ENCODE data around the gene EFCAB12. TPM values are rescaled to one million over a fixed set of nuclear protein-coding genes. Genes with fewer than 3 reads are reported as not detected.

The EFCAB12 gene
- total and polyA plus RNA-seq, 2 of the 8 experiments (the other 6 are each of a cell fraction or from before 2014, with no cell fraction given): 0.60 to 0.99 TPM

GRCh38 chr3:129389572-129389937 lies 38.9 kb downstream of the EFCAB12 start:
- H3K4me1 ChIP-seq (replicated peaks in 1 of 4; ENCODE audit: control insufficient read depth in 3 of 4, insufficient read depth in 4 of 4, low read length in 3 of 4): no peaks in the 10 kb centered on the region; a peak in 1 of 7 replicates
- H3K79me2 ChIP-seq (ENCODE audit: control insufficient read depth in 1 of 2, insufficient read depth in 2 of 2, low read length in 2 of 2): peaks cover 0 to 2% of the 10 kb centered on the region in 2 experiments; a peak in 1 of 4 replicates
- no peak overlapping the region for H3K23ac ChIP-seq (ENCODE audit: insufficient read length)
- H3K36me3 ChIP-seq (ENCODE audit: control insufficient read depth in 2 of 4, insufficient read depth in 4 of 4, low read length in 3 of 4): peaks cover 7 to 32% (median 23%) of the 10 kb centered on the region in 4 experiments; a peak in 6 of 8 replicates
- no peak overlapping the region for H3K18ac ChIP-seq (ENCODE audit: extremely low read depth, low read length)
- DNase-seq (ENCODE audit: low read depth in 1 of 2, low spot score in 2 of 2) (no peak), FAIRE-seq (no peak)
- CTCF ChIA-PET (ENCODE audit: partially characterized antibody): no interaction called here
- H2AFZ ChIP-seq (ENCODE audit: low read length): no peak overlapping the region
- no peaks in the 10 kb centered on the region for H3K27me3 ChIP-seq (replicated peaks in 1 of 4; ENCODE audit: control insufficient read depth in 3 of 4, extremely low read depth in 1 of 4, insufficient read depth in 3 of 4, low read length in 3 of 4)
- no peak overlapping the region for H3K4ac ChIP-seq (replicated peaks; ENCODE audit: insufficient read length, low read depth, low read length)
- H2BK12ac ChIP-seq (ENCODE audit: low read depth, low read length): no peak overlapping the region; the same call in 1 of the 2 replicates
- no peak overlapping the region for H2BK120ac ChIP-seq (replicated peaks; ENCODE audit: low read depth, low read length)
- H3K9me3 ChIP-seq (ENCODE audit: insufficient read depth in 2 of 2, low read depth in 1 of 2, low read length in 1 of 2): no peaks in the 10 kb centered on the region
- H3K14ac ChIP-seq (ENCODE audit: insufficient read length): no peak overlapping the region
- H3K4me2 ChIP-seq (ENCODE audit: insufficient read depth in 1 of 2, low read depth in 2 of 2, low read length in 2 of 2): no peak overlapping the region
- H3K27ac ChIP-seq (ENCODE audit: low read depth, low read length): no peak overlapping the region
- no peaks in the 10 kb centered on the region; the same call in 1 of the 2 replicates for H3K79me1 ChIP-seq (ENCODE audit: low read depth, low read length)
- no peak overlapping the region; the same call in 1 of the 2 replicates for H2AK5ac ChIP-seq (ENCODE audit: low read depth, low read length)
- H3K4me3 ChIP-seq (ENCODE audit: extremely low read depth in 1 of 4, insufficient read depth in 2 of 4, low read depth in 3 of 4, low read length in 4 of 4): no peak overlapping the region
- H3K56ac ChIP-seq (replicated peaks; ENCODE audit: insufficient read length, low read depth, low read length): no peak overlapping the region
- no peak overlapping the region for H4K8ac ChIP-seq (ENCODE audit: extremely low read depth, insufficient read depth, low read length)
- 90% methylated on average over 3 of the region's 3 CpGs; no CpG with 5 or more reads in 1 of the 2 experiments for WGBS, 2 experiments (ENCODE audit: extremely low coverage in 1 of 2, insufficient coverage in 1 of 2, insufficient read length in 1 of 2, insufficient replicate concordance in 2 of 2, low coverage in 1 of 2, low lambda C conversion rate in 2 of 2, missing lambda C conversion rate in 1 of 2)
- no peak overlapping the region for H2BK15ac ChIP-seq (ENCODE audit: low read length)
- H2BK20ac ChIP-seq (ENCODE audit: low read length): no peak overlapping the region
- no peak overlapping the region for H4K91ac ChIP-seq (replicated peaks; ENCODE audit: insufficient read length, low read length)
- H4K20me1 ChIP-seq (replicated peaks in 1 of 2; ENCODE audit: control insufficient read depth in 1 of 2, insufficient read depth in 2 of 2, low read length in 2 of 2): peaks cover 0 to 7% of the 10 kb centered on the region in 2 experiments
- H4K5ac ChIP-seq (ENCODE audit: insufficient read length, low read depth, low read length): no peak overlapping the region
- POLR2A ChIA-PET (ENCODE audit: partially characterized antibody): no interaction called here
- peaks cover 2% of the 10 kb centered on the region; the same call in 1 of the 2 replicates for H3K23me2 ChIP-seq (ENCODE audit: low read depth, low read length)
- H3K9ac ChIP-seq (replicated peaks in 1 of 4; ENCODE audit: extremely low read depth in 1 of 4, low read depth in 3 of 4, low read length in 3 of 4): no peak overlapping the region
- no peak overlapping the region for H2BK5ac ChIP-seq (ENCODE audit: low read depth, low read length)
- no peak for TF ChIP-seq NANOG (IDR thresholded peaks at IDR 0.05; ENCODE audit: insufficient read depth, low read depth, low read length, poor library complexity, severe bottlenecking)
- TF ChIP-seq CTBP2 (IDR thresholded peaks at IDR 0.05; ENCODE audit: borderline replicate concordance, insufficient read depth, insufficient read length, low read length): no peak

Data from H1 (cell line).